Measurements from ENCODE around the gene SLC25A13. TPM values are rescaled to one million over a fixed set of nuclear protein-coding genes. Genes with fewer than 3 reads are reported as not detected.
"Not testable (repeated sequence)": the region's sequence is repeated elsewhere in the genome, so short reads cannot be mapped to it uniquely, and the experiment has no call there.

Gene SLC25A13
- total and polyA plus RNA-seq, 9 donors, result 11.4 to 32.6 (median 23.1) TPM

DNA sequence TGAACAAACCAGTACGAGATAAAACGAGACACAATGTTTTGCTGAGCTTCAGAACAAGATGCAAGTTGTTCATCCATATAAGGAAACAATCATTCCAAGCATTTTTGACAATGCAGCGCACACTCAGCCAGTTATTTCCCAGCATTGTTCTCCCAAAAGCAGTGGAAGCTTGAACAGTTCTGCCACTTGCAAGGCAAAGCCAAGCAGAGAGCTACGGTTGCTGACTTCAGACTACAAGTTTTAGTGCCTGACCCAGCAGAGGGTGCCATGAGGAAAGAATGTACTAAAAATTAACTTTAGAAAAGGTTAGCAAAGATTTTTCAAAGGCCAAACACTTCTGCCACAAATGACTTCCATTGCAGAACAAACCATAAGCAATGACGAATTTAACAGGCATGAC, 152.5 kb downstream of the SLC25A13 start:
- peaks cover 3% of the 10 kb centered on the region for H3K4me1 ChIP-seq (ENCODE audit: insufficient read depth)
- H3K4me3 ChIP-seq, result no peak overlapping the region
- no peak for TF ChIP-seq POLR2A (IDR thresholded peaks at IDR 0.05)
- no peak for TF ChIP-seq EP300 (IDR thresholded peaks at IDR 0.05)
- TF ChIP-seq, protein P1, sequence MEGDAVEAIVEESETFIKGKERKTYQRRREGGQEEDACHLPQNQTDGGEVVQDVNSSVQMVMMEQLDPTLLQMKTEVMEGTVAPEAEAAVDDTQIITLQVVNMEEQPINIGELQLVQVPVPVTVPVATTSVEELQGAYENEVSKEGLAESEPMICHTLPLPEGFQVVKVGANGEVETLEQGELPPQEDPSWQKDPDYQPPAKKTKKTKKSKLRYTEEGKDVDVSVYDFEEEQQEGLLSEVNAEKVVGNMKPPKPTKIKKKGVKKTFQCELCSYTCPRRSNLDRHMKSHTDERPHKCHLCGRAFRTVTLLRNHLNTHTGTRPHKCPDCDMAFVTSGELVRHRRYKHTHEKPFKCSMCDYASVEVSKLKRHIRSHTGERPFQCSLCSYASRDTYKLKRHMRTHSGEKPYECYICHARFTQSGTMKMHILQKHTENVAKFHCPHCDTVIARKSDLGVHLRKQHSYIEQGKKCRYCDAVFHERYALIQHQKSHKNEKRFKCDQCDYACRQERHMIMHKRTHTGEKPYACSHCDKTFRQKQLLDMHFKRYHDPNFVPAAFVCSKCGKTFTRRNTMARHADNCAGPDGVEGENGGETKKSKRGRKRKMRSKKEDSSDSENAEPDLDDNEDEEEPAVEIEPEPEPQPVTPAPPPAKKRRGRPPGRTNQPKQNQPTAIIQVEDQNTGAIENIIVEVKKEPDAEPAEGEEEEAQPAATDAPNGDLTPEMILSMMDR (IDR thresholded peaks at IDR 0.05), result no peak
- WGBS, 3 donors, result 19 to 29% (median 26%) methylated on average over 5 of the region's 5 CpGs
- no peaks in the 10 kb centered on the region for H3K36me3 ChIP-seq
- no peak overlapping the region for H3K27ac ChIP-seq
- H3K9me3 ChIP-seq, result no peaks in the 10 kb centered on the region
- no peaks in the 10 kb centered on the region for H3K27me3 ChIP-seq
- DNase-seq, result no peak
- intact Hi-C loops (cut with DNase I), result no loop called here

DNA sequence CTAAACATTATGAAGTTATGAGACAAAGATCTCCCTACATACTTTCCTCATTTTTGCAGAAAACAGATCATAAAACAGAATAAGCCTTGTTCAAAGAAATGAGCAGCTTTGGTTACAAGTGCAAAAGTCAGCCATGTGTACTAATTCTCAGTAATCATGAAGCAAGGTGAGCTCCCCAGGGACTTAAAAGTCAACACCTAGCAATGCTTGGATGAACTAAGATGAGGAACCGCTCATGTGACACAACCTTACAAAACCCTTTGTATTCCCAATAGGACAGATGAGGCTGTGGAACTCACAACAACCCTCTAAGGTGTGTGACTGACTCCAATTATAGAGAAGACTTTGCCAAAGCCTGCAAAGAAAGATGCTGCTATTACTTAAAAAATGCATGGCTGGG, 154.5 kb downstream of the SLC25A13 start:
- DNase-seq, result no peak
- H3K36me3 ChIP-seq, result no peaks in the 10 kb centered on the region
- H3K27ac ChIP-seq, result no peak overlapping the region
- H3K4me1 ChIP-seq (ENCODE audit: insufficient read depth), result peaks cover 3% of the 10 kb centered on the region
- H3K9me3 ChIP-seq, result no peaks in the 10 kb centered on the region
- intact Hi-C loops (cut with DNase I), result no loop called here
- no peak for TF ChIP-seq POLR2A (IDR thresholded peaks at IDR 0.05)
- TF ChIP-seq, protein P1 (IDR thresholded peaks at IDR 0.05), result no peak
- no peak for TF ChIP-seq EP300 (IDR thresholded peaks at IDR 0.05)
- 89 to 100% (median 98%) methylated on average over 1 of the region's 1 CpG for WGBS, 3 donors
- no peaks in the 10 kb centered on the region for H3K27me3 ChIP-seq
- H3K4me3 ChIP-seq, result no peak overlapping the region

DNA sequence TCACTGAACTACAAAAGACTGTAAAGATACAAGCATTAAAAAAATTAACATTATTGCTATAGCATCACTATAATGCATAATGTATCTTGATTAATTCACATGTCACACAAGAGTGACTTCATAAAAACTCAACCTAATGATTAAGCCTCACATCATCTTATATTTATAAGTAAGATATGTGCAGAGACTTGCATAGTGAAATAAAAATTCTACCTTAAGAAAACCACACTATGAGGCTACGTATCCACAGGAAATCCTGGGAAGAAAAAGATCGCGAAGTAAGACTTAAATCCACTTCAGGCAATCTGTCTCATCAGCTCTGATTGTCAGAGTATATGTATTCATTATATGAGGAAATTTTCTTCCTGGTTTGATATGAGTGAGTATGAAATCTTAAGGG, 160.0 kb downstream of the SLC25A13 start:
- 97 to 99% (median 98%) methylated on average over 3 of the region's 3 CpGs for WGBS, 3 donors
- Histone ChIP-seq H3K4me3 (no peak overlapping the region), H3K27me3 (no peaks in the 10 kb centered on the region), H3K27ac (no peak overlapping the region), H3K4me1 (ENCODE audit: insufficient read depth) (no peaks in the 10 kb centered on the region), H3K9me3 (no peaks in the 10 kb centered on the region), H3K36me3 (no peaks in the 10 kb centered on the region)
- TF ChIP-seq POLR2A (IDR thresholded peaks at IDR 0.05), result no peak
- no peak for TF ChIP-seq EP300 (IDR thresholded peaks at IDR 0.05)
- TF ChIP-seq, protein P1 (IDR thresholded peaks at IDR 0.05), result no peak
- intact Hi-C loops (cut with DNase I), result no loop called here
- no peak for DNase-seq

DNA sequence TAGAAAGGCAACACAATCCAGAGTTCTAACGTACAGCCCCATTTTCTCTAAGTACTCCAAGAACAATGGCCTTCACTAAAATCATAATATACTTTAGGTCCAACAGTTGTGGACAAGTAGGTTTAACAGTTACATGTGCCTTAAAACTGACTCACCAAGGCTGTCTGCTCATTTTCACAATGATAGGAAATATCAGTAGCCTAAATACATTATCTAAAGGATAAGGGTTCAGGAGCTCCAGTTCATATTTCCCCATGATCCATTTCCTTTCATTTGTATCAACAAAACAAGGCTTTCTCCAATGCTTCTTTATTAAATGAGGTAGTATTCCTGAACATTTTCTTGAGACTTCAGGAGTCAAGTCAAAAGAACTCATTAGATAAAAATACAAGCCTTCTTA, 164.0 kb downstream of the SLC25A13 start:
- DNase-seq, result no peak
- H3K4me1 ChIP-seq (ENCODE audit: insufficient read depth), result no peaks in the 10 kb centered on the region
- no peak overlapping the region for H3K4me3 ChIP-seq
- intact Hi-C loops (cut with DNase I), result no loop called here
- no peaks in the 10 kb centered on the region for H3K36me3 ChIP-seq
- 84 to 90% (median 85%) methylated on average over 1 of the region's 1 CpG for WGBS, 3 donors
- H3K27ac ChIP-seq, result no peak overlapping the region
- no peaks in the 10 kb centered on the region for H3K9me3 ChIP-seq
- H3K27me3 ChIP-seq, result no peaks in the 10 kb centered on the region
- TF ChIP-seq, protein P1 (IDR thresholded peaks at IDR 0.05), result no peak
- TF ChIP-seq POLR2A (IDR thresholded peaks at IDR 0.05), result no peak
- TF ChIP-seq EP300 (IDR thresholded peaks at IDR 0.05), result no peak

DNA sequence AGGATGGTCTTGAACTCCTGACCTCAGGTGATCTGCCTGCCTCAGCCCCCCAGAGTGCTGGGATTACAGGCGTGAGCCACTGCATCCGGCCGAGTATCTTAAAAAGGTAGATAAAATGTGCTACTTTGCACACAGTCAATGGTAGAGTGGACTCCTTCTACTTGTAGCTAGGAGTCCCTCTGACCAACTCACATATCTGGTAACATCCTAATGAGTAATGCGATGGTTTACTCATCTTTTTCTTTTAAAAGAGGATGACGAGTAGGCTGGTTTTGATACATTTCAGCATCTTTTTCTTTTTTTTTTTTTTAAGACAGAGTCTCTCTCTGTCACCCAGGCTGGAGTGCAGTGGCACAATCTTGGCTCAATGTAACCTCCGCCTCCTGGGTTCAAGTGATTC, 167.4 kb downstream of the SLC25A13 start:
- H3K4me1 ChIP-seq (ENCODE audit: insufficient read depth); H3K27me3 ChIP-seq; H3K4me3 ChIP-seq; H3K27ac ChIP-seq; intact Hi-C loops (cut with DNase I); H3K36me3 ChIP-seq; H3K9me3 ChIP-seq; DNase-seq: not testable (repeated sequence)
- 93 to 95% (median 94%) methylated on average over 6 of the region's 6 CpGs for WGBS, 3 donors
